ENCODE measurements around the gene ITCH.
"Not testable (repeated sequence)": the region's sequence is repeated elsewhere in the genome, so short reads cannot be mapped to it uniquely, and the experiment has no call there.

The ITCH gene

GRCh38 chr20:34343458-34344211 is 19.4 kb upstream of the ITCH start:
- no peak overlapping the region for H3K27ac ChIP-seq (ENCODE audit: low read length)
- TF ChIP-seq CTCF (IDR thresholded peaks at IDR 0.05; ENCODE audit: low read depth, low read length) (no peak), EZH2phosphoT487 (IDR thresholded peaks at IDR 0.05; ENCODE audit: low read depth) (no peak)
- no peaks in the 10 kb centered on the region for H4K20me1 ChIP-seq (ENCODE audit: insufficient read depth, low read length)
- no peak overlapping the region for H3K9ac ChIP-seq (ENCODE audit: low read length)
- H3K4me3 ChIP-seq (ENCODE audit: low read length) = no peak overlapping the region
- peaks cover 2% of the 10 kb centered on the region; the same call in 1 of the 2 replicates for H3K4me1 ChIP-seq (ENCODE audit: low read length)
- H3K79me2 ChIP-seq (ENCODE audit: low read length) = no peaks in the 10 kb centered on the region
- no peaks in the 10 kb centered on the region for H3K9me3 ChIP-seq (ENCODE audit: insufficient read depth, low read length)
- no peak overlapping the region for H3K4me2 ChIP-seq (ENCODE audit: low read length)
- H3K36me3 ChIP-seq (replicated peaks; ENCODE audit: low read depth, low read length) = no peaks in the 10 kb centered on the region
- no peak overlapping the region for H2AFZ ChIP-seq (ENCODE audit: low read depth, low read length)
- no peaks in the 10 kb centered on the region for H3K27me3 ChIP-seq (ENCODE audit: low read depth, low read length)

- Histone ChIP-seq H3K36me3 (replicated peaks; ENCODE audit: low read depth, low read length) (no peaks in the 10 kb centered on the region), H3K9me3 (ENCODE audit: insufficient read depth, low read length) (no peaks in the 10 kb centered on the region), H3K4me2 (ENCODE audit: low read length) (no peak overlapping the region), H3K79me2 (ENCODE audit: low read length) (no peaks in the 10 kb centered on the region), H3K4me3 (ENCODE audit: low read length) (no peak overlapping the region), H2AFZ (ENCODE audit: low read depth, low read length) (no peak overlapping the region), H3K4me1 (ENCODE audit: low read length) (no peaks in the 10 kb centered on the region), H3K9ac (ENCODE audit: low read length) (no peak overlapping the region), H3K27ac (ENCODE audit: low read length) (no peak overlapping the region), H4K20me1 (ENCODE audit: insufficient read depth, low read length) (no peaks in the 10 kb centered on the region), H3K27me3 (ENCODE audit: low read depth, low read length) (0 out of 2 replicates have a peak, but pooled peaks cover 3% of the 10 kb centered on the region)
- TF ChIP-seq CTCF (IDR thresholded peaks at IDR 0.05; ENCODE audit: low read depth, low read length) (no peak), EZH2phosphoT487 (IDR thresholded peaks at IDR 0.05; ENCODE audit: low read depth) (no peak)
These were observed 18.8 kb upstream of the ITCH start for GRCh38 chr20:34344238-34344637.

- TF ChIP-seq EZH2phosphoT487 (IDR thresholded peaks at IDR 0.05; ENCODE audit: low read depth) (no peak), CTCF (IDR thresholded peaks at IDR 0.05; ENCODE audit: low read depth, low read length) (no peak)
- Histone ChIP-seq H3K4me2 (ENCODE audit: low read length) (no peak overlapping the region), H3K4me1 (ENCODE audit: low read length) (no peaks in the 10 kb centered on the region)
These were observed 17.7 kb upstream of the ITCH start for GRCh38 chr20:34345402-34345736.

GRCh38 chr20:34345839-34346532 is 17.1 kb upstream of the ITCH start:
- not testable (repeated sequence) for H3K27ac ChIP-seq (ENCODE audit: low read length); H3K4me2 ChIP-seq (ENCODE audit: low read length); H2AFZ ChIP-seq (ENCODE audit: low read depth, low read length); H3K9me3 ChIP-seq (ENCODE audit: insufficient read depth, low read length); H3K9ac ChIP-seq (ENCODE audit: low read length); H3K36me3 ChIP-seq (replicated peaks; ENCODE audit: low read depth, low read length); H3K4me3 ChIP-seq (ENCODE audit: low read length); H3K79me2 ChIP-seq (ENCODE audit: low read length); H3K4me1 ChIP-seq (ENCODE audit: low read length); H3K27me3 ChIP-seq (ENCODE audit: low read depth, low read length); H4K20me1 ChIP-seq (ENCODE audit: insufficient read depth, low read length)

More at GRCh38 chr20:34345402-34345736, 17.7 kb upstream of the ITCH start:
- Histone ChIP-seq H3K36me3 (replicated peaks; ENCODE audit: low read depth, low read length) (no peaks in the 10 kb centered on the region), H3K27ac (ENCODE audit: low read length) (no peak overlapping the region), H4K20me1 (ENCODE audit: insufficient read depth, low read length) (no peaks in the 10 kb centered on the region), H3K9ac (ENCODE audit: low read length) (no peak overlapping the region), H3K27me3 (ENCODE audit: low read depth, low read length) (0 out of 2 replicates have a peak, but pooled peaks cover 3% of the 10 kb centered on the region), H3K79me2 (ENCODE audit: low read length) (no peaks in the 10 kb centered on the region), H3K9me3 (ENCODE audit: insufficient read depth, low read length) (no peaks in the 10 kb centered on the region), H3K4me3 (ENCODE audit: low read length) (no peak overlapping the region), H2AFZ (ENCODE audit: low read depth, low read length) (no peak overlapping the region)

GRCh38 chr20:34346533-34346865 is 16.6 kb upstream of the ITCH start:
- not testable (repeated sequence) for H3K27ac ChIP-seq (ENCODE audit: low read length); H2AFZ ChIP-seq (ENCODE audit: low read depth, low read length); H3K79me2 ChIP-seq (ENCODE audit: low read length); H3K36me3 ChIP-seq (replicated peaks; ENCODE audit: low read depth, low read length); H3K4me2 ChIP-seq (ENCODE audit: low read length); H3K9me3 ChIP-seq (ENCODE audit: insufficient read depth, low read length); H3K27me3 ChIP-seq (ENCODE audit: low read depth, low read length); H3K4me3 ChIP-seq (ENCODE audit: low read length); H3K4me1 ChIP-seq (ENCODE audit: low read length); H4K20me1 ChIP-seq (ENCODE audit: insufficient read depth, low read length); H3K9ac ChIP-seq (ENCODE audit: low read length)
